Activated T-cell treated with anti-CD3 and anti-CD28 coated beads for 24 hours (primary cell): ENCODE measurements around the gene FCMR.
"Not testable (repeated sequence)": the region's sequence is repeated elsewhere in the genome, so short reads cannot be mapped to it uniquely, and the experiment has no call there.

Source experiments
- DNase-seq: peaks from one replicate; pipeline ENCODE4 v3.0.0-alpha.2; 2020; ENCODE audit warnings: low read depth

The FCMR gene

DNA sequence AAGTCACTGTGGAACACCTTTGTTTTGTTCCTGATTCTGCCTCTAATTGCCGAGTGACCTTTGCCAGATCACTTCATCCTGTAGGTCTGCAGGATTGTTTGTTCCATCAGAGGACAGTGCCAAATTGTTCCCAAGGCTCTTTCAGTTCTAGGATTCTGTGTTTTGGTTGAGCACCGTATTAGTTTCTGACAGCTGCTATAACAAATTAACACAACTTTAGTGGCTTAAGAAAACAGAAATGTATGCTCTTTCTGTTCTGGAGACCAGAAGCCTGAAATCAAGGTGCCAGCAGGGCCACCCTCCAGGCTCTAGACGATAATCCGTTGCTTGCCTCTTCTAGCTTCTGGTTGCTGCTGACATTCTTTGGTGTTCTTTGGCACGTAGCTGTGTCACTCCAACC lies 27.9 kb upstream of the FCMR start:
- no peak for DNase-seq

DNA sequence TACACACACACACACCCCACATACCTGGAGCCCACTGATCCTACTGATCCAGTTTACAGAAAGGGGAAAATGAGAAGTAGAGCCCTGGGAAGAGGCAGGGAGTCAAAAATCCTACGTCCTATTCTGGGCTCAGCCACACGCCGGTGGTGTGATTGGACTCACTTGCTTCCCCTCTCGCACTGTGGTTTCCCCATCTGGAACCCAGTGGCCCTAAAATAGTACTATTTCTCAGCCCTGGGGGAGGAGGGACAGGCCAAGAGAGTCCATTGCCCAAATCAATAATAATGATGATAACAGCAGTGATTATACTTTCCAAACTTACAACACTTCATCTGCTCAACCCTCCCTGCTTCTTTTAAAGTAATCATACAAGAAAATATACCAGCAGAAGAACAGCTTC lies 27.5 kb upstream of the FCMR start:
- no peak for DNase-seq

DNA sequence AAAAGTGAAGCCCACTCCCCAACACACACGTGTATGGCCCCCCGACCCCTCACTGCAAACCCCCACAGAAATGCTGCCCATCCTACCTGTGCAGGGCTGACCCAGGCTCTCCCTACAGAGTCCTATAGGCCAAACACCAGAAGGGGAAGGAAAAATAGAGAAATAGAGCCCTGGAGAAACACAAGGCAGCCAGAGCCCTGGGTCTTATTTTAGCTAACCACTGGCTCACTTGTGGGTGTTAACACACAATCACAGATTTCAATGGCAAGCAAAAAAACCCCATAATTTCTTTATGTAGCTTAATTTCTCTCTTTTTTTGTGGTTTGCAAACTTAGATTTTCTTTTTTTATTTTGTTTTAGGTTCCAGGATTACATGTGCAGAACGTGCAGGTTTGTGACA lies 25.5 kb upstream of the FCMR start:
- DNase-seq = no peak

DNA sequence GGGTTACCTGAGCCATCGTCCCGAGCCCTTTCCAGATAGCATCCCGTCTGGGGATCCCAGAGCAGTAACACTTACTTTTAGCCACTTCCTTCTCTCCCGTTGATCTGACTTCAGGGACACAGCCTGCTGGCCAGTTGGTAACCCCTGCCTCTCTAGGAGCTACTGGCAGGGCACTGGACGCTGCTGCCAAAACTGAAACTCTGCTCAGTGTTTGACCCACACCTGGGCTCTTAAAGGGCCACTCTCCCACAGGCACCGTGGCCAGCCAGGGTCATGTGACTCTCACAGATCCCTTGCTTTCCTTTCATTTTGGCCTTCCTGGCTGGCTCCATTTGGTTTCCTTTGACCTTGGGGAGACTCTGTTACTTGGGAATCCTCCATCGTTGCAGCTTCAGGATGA lies 24.5 kb upstream of the FCMR start, which contains the start of gene PIGR:
Gene PIGR, minus strand, starts transcription at position 206 of the 400 bp plus-strand sequence. CDS start 5,935 bp downstream, outside the sequence.
- DNase-seq = no peak

DNA sequence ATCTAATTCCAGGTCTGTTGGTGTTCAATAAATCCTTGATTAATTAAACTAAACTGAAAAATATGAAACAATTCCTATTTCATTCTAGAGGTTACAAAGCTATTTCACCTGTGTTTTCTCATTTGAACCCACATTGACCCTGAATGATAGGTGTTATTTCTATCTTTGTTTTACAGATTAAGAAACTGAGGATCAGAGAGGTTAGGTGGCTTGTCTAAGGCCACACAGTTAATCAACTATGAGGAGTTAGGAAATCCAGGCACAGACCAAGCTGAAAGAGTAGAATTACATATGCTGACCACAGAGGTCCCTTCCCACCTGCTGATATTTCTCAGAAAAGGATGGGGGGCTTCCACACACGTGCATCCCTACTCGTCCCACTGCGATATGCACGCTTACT lies 24.0 kb upstream of the FCMR start:
- DNase-seq = no peak

- no peak for DNase-seq
Observed at GRCh38 chr1:206944703-206945102, 23.0 kb upstream of the FCMR start.

DNA sequence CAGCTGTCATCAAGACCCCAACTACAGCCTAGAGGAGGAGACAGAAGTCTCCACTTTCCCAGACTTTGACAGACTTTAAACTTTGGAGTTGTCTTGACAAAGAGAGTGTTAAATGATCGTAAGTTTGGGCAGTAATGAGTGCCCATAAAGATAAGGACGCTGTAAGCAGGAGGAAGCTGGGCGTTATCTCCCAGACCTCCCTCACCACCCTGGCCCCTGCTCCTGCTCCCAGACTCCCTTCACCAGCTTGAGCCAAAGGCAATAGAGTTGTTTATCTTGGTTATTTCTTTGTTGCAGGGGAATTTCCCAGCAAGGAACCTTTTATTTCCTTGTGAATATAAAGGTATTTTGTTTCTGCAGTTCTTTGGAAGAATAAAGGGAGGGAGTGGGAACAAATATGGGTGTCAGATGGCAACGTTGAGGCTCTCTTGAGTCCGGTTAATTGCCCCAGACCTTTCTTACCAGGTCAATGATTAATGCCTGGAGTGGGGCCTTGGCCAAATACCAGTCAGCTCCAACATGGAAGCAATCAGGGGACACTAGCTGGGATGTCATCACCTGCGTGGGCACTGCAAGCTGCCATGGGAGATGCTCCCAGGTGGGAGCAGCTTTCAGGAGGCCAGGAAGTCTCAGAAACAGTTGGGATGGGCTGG lies 20.2 kb upstream of the FCMR start:
- DNase-seq = no peak

DNA sequence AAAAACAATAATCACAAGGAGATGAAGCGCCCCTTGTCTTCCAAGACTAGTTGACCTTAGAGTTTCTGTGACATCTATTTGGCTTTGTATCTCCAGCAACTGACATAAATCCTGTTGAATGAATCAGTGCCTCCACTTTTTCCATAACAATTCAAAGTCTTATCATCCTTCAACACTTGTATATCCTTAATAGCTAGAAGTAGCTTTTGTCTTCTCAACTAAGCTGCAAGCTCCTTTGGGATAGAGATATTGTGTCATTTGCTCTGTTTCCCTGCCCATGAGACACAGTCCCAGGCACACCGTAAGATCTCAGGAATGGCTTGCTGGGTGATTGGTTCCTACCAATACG lies 18.8 kb upstream of the FCMR start:
- no peak for DNase-seq

DNA sequence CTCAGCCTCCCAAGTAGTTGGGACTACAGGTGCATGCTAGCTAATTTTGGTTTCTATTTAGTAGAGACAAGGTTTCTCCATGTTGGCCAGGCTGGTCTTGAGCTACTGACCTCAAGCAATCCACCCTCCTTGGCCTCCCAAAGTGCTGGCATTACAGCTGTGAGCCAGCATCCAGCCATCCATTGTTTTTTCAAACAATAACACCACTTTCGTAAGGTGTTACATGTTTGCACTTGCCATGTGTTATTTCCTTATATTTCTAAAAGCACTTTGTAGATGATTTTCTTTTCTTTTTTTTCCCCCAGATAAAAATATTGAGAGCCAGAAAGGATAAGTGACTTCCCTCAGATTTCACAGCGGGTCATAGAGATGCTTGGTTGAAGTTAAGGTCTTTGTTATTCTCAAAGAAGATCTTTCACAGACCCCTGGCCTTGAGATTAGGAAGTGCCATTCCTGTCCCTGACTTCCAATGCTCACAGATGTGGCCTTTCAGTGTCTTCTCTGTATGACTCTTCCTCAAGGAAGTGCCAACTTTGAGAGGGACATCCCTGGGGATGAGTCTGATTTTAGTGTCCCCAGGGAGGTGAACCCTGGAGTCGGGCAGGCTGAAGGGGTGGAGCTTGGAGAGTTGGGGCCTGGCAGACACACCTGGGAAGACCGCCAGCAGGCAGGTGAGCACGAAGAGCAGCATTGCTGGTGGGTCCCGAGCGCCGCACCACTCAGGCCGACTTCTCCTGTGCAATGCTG lies 18.3 kb upstream of the FCMR start:
- no peak for DNase-seq

DNA sequence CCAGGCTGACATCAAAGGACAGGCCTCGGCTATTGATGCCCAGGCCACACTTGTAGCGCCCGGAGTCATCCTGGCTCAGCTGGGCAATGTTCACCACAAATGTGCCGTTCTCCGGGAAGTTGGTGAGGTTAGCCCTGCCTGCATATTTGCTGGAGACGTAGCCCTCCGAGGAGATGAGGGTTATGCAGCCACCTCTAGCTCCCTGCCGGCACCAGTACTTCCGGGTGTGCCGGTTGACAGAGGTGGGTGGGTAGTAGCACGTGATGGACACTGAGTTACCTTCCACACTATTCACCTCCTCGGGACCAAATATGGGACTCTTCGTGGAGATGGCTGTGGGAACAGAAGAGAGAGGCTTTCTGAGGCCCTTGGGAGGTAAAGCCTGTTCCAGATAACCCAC lies 17.4 kb upstream of the FCMR start:
- DNase-seq = no peak

GRCh38 chr1:206937425-206937824 lies 15.7 kb upstream of the FCMR start:
- DNase-seq = no peak

DNA sequence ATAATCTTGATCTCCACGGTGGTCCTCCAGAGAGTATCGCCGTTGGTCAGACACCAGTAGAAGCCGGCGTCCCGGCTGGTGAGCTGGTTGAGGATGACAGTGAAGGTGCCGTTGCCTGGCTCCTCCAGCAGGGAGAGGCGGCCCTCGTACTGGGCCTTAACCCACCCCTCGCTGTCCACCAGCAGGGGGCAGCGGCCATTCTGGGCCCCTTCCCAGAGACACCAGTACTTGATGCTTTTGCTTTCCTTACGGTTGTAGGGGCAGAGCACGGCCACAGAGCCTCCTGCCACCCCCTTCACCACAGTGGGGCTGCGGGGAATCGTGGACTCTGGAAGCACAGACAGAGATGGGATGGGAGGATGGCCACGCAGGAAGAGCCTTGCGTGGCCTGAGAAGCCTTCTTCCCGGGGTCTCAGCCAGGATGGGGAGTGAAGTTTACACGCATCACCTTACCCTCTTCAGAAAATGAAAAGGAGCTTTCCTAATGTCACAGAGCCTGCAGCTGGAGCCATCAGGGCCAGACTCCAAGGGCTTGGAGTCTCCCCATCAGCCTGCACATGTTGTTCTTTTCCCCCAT lies 13.8 kb upstream of the FCMR start:
- no peak for DNase-seq

GRCh38 chr1:206933333-206933945 lies 11.7 kb upstream of the FCMR start:
- peak; percentile 57 for DNase-seq

- no peak for DNase-seq
Observed at GRCh38 chr1:206932177-206932576, 10.4 kb upstream of the FCMR start.

DNA sequence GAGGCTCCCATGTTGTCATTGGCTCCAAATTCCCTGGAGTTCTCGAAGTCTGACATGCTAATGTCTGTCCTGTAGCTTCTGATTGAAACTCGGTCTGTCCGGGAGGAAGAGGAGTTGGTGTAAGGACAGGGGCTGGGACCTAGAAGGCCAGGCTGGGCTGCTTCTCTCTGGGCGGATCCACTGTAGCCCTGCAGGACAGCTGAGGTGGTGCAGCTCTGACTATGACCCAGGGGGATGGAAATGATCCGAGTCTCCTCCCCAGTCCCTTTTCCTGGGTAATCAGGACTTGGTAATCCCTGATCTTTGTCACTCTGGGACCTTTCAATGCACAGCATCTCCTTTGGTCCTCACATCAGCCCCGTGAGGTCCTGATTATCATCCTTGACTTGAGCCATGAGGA lies 10.0 kb upstream of the FCMR start:
- no peak for DNase-seq

GRCh38 chr1:206930210-206930798 lies 8.6 kb upstream of the FCMR start:
- no peak for DNase-seq

GRCh38 chr1:206929524-206929923 lies 7.8 kb upstream of the FCMR start:
- no peak for DNase-seq

- no peak for DNase-seq
Observed at GRCh38 chr1:206926286-206926685, 4.5 kb upstream of the FCMR start.

DNA sequence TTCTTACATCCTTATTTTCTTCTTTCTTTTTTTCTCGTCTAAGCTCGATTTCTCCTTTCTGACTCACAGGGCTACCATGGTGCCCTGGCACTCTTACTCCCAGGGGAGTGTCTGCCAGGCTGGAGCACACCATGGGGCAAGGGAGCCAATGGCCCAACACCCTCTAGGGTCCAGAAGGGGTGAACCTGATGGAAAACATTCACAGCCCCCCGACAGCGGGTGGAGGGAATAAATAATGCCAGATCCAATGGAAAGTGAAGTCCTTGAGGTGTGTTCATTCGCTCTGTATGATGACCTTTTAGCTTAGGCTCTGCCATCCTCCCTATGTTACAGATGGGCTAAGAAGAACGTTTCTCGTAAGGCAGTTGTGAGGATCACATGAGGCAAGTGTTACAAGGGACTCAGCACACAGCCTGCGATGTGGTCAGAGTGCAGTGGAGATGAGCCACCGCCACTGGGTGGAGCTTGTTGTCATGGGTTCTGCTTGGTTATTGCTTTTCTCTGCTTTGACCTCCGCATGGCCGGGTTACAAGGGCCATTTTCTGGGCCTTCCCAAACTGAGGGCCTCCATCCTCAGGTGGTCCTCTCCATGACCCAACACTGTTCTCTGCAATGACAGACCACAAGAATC lies 3.5 kb upstream of the FCMR start:
- no peak for DNase-seq

DNA sequence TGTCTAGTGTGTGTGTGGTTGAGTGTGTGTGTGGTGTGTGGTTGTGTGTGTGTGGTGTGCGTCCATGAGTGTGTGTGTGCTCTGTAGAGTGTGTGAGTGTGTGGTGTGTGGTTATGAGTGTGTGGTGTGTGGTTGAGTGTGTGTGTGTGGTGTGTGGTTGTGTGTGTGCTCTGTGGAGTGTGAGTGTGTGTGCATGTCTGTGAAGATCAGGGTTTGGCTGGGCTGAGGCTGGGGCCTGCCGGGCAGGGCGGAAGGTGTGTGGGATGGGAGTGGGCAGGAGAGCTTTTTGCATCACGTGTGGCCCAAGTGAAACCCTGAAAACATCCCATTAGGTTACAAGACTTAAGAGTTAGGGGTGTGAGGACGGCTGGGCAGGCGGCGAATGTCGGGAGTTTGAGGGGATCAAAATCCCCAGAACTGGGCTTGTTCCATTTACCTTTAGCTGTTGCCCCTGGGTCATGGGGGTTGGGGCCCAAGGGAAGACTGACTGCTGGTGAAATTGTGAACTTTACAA lies 2.9 kb upstream of the FCMR start:
- DNase-seq = no peak

DNA sequence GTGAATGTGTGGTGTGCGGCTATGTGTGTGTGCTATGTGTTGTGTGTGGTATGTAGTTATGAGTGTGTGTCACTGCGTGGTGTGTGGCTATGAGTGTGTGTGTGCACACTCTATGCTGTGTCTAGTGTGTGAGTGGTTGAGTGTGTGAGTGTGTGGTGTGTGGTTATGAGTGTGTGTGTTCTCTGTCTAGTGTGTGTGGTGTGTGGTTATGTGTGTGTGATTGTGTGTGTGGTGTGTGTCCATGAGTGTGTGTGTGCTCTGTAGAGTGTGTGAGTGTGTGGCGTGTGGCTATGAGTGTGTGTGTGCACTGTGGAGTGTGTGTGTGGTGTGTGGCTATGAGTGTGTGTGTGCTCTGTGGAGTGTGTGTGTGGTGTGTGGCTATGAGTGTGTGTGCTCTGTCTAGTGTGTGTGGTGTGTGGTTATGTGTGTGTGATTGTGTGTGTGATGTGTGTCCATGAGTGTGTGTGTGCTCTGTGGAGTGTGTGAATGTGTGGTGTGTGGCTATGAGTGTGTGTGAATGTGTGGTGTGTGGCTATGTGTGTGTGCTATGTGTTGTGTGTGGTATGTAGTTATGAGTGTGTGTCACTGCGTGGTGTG lies 2.3 kb upstream of the FCMR start:
- DNase-seq = not testable (repeated sequence)
